HepG2 (cell line): ENCODE results near the gene FN1. TPM values are rescaled to one million over a fixed set of nuclear protein-coding genes. Genes with fewer than 3 reads are reported as not detected.

Experiments
- ARID5B ChIP-seq: IDR thresholded peaks from 2 replicates; pipeline ENCODE4 v1.4.0; 2020; ENCODE audit warnings: mild to moderate bottlenecking, missing genetic modification reagents
- DMAP1 ChIP-seq: IDR thresholded peaks from 2 replicates; pipeline ENCODE4 v1.6.1; 2016
- ESRRA ChIP-seq: sonication (generic); formaldehyde crosslinking; IDR thresholded peaks from 2 replicates; pipeline ENCODE4 v1.5.1; 2020; ENCODE audit warnings: mild to moderate bottlenecking, low read depth, missing genetic modification reagents
- NBN ChIP-seq: fragments of 450-650 bp; conservative IDR thresholded peaks from 2 replicates; pipeline ENCODE4 v1.6.1; 2017
- NPAS2 ChIP-seq: sonication (generic); formaldehyde crosslinking; IDR thresholded peaks from 2 replicates; pipeline ENCODE4 v1.8.0; 2022; ENCODE audit warnings: mild to moderate bottlenecking, missing genetic modification reagents, borderline replicate concordance
- RNF219 ChIP-seq: sonication (generic); formaldehyde crosslinking; IDR thresholded peaks from 2 replicates; pipeline ENCODE4 v1.5.0; 2020; ENCODE audit warnings: mild to moderate bottlenecking, missing genetic modification reagents
- SMYD3 ChIP-seq: sonication (generic); formaldehyde crosslinking; IDR thresholded peaks from 2 replicates; pipeline ENCODE4 v1.8.1; 2023; ENCODE audit warnings: mild to moderate bottlenecking, missing genetic modification reagents
- YY1 ChIP-seq: IDR thresholded peaks from 2 replicates; pipeline ENCODE4 v1.6.1; 2011; ENCODE audit warnings: low read length, low read depth, moderate library complexity, mild to moderate bottlenecking; ENCODE audit not compliant: insufficient read depth, insufficient replicate concordance
- ZFX ChIP-seq: sonication (generic); formaldehyde crosslinking; IDR thresholded peaks from 2 replicates; pipeline ENCODE4 v1.4.0; 2020; ENCODE audit warnings: mild to moderate bottlenecking, low read depth, missing genetic modification reagents, moderate library complexity
- ZNF563 ChIP-seq: sonication (generic); formaldehyde crosslinking; IDR thresholded peaks from 2 replicates; pipeline ENCODE4 v1.8.0; 2022; ENCODE audit warnings: mild to moderate bottlenecking, moderate library complexity, missing genetic modification reagents
- ZNF775 ChIP-seq: sonication (generic); formaldehyde crosslinking; IDR thresholded peaks from 2 replicates; pipeline ENCODE4 v1.4.0; 2020; ENCODE audit warnings: missing genetic modification reagents, mild to moderate bottlenecking, moderate library complexity, borderline replicate concordance
- ZNF879 ChIP-seq: sonication (generic); formaldehyde crosslinking; IDR thresholded peaks from 2 replicates; pipeline ENCODE4 v1.8.1; 2023; ENCODE audit warnings: missing genetic modification reagents
- polyA plus RNA-seq, 8 experiments: library from polyadenylated mRNA; depleted of rRNA in 3 of 8; stranded (reverse) in 7 of 8; unstranded in 1 of 8; fragments of >200 nt; fragmentation: Illumina TruSeq in 4 of 8; extraction: Trizol in 4 of 8; gene quantifications; 2 replicates each; pipeline versions ENCODE4 v1.2.1 to v1.2.3, GENCODE V29; 2011 to 2016; ENCODE audit warnings: low read depth in 4 of 8, missing spikeins in 1 of 8, mixed read lengths in 1 of 8; ENCODE audit not compliant: insufficient read depth in 1 of 8
- total RNA-seq, 5 experiments: library from RNA; depleted of rRNA; stranded (reverse); fragments of >200 nt; fragmentation: Illumina TruSeq; extraction: Trizol; gene quantifications; 2 replicates each; pipeline ENCODE4 v1.2.3, GENCODE V29; 2016; ENCODE audit warnings: low read depth in 1 of 5
- TF ChIP-seq, protein P1 (sequence below): IDR thresholded peaks from 2 replicates; pipeline ENCODE4 v1.6.1; 2012; ENCODE audit warnings: low read depth, low read length, improper control_type of control experiment
- TF ChIP-seq, protein P2 (sequence below): sonication (generic); formaldehyde crosslinking; IDR thresholded peaks from 2 replicates; pipeline ENCODE4 v1.4.0; 2020; ENCODE audit warnings: missing genetic modification reagents, borderline replicate concordance
- TF ChIP-seq, protein P3 (sequence below): IDR thresholded peaks from 2 replicates; pipeline ENCODE4 v1.6.1; 2016; ENCODE audit warnings: missing genetic modification reagents, missing compliant biosample characterization

FN1 gene
- total and polyA plus RNA-seq, 2 of the 13 experiments (the other 11 are each of a cell fraction or from before 2014, with no cell fraction given), result 1,847 to 6,471 TPM

- TF ChIP-seq DMAP1 (CRISPR knock-in tag) (no peak; the same call in 1 of the 2 replicates), ZNF563 (CRISPR knock-in tag) (no peak), ARID5B (CRISPR knock-in tag) (peak; percentile 89), NBN (no peak), ZNF879 (CRISPR knock-in tag) (no peak), ESRRA (CRISPR knock-in tag) (no peak), ZFX (CRISPR knock-in tag) (no peak), SMYD3 (CRISPR knock-in tag) (no peak), YY1 (no peak), ZNF775 (CRISPR knock-in tag) (peak; percentile 36; the same call in 1 of the 2 replicates), NPAS2 (CRISPR knock-in tag) (no peak), RNF219 (CRISPR knock-in tag) (no peak)
- TF ChIP-seq, protein P1, sequence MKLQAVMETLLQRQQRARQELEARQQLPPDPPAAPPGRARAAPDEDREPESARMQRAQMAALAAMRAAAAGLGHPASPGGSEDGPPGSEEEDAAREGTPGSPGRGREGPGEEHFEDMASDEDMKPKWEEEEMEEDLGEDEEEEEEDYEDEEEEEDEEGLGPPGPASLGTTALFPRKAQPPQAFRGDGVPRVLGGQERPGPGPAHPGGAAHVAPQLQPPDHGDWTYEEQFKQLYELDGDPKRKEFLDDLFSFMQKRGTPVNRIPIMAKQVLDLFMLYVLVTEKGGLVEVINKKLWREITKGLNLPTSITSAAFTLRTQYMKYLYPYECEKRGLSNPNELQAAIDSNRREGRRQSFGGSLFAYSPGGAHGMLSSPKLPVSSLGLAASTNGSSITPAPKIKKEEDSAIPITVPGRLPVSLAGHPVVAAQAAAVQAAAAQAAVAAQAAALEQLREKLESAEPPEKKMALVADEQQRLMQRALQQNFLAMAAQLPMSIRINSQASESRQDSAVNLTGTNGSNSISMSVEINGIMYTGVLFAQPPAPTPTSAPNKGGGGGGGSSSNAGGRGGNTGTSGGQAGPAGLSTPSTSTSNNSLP, result peak; percentile 64
- TF ChIP-seq, protein P2, sequence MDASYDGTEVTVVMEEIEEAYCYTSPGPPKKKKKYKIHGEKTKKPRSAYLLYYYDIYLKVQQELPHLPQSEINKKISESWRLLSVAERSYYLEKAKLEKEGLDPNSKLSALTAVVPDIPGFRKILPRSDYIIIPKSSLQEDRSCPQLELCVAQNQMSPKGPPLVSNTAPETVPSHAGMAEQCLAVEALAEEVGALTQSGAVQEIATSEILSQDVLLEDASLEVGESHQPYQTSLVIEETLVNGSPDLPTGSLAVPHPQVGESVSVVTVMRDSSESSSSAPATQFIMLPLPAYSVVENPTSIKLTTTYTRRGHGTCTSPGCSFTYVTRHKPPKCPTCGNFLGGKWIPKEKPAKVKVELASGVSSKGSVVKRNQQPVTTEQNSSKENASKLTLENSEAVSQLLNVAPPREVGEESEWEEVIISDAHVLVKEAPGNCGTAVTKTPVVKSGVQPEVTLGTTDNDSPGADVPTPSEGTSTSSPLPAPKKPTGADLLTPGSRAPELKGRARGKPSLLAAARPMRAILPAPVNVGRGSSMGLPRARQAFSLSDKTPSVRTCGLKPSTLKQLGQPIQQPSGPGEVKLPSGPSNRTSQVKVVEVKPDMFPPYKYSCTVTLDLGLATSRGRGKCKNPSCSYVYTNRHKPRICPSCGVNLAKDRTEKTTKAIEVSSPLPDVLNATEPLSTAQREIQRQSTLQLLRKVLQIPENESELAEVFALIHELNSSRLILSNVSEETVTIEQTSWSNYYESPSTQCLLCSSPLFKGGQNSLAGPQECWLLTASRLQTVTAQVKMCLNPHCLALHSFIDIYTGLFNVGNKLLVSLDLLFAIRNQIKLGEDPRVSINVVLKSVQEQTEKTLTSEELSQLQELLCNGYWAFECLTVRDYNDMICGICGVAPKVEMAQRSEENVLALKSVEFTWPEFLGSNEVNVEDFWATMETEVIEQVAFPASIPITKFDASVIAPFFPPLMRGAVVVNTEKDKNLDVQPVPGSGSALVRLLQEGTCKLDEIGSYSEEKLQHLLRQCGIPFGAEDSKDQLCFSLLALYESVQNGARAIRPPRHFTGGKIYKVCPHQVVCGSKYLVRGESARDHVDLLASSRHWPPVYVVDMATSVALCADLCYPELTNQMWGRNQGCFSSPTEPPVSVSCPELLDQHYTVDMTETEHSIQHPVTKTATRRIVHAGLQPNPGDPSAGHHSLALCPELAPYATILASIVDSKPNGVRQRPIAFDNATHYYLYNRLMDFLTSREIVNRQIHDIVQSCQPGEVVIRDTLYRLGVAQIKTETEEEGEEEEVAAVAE (CRISPR knock-in tag), result no peak
- TF ChIP-seq, protein P3, sequence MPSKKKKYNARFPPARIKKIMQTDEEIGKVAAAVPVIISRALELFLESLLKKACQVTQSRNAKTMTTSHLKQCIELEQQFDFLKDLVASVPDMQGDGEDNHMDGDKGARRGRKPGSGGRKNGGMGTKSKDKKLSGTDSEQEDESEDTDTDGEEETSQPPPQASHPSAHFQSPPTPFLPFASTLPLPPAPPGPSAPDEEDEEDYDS (CRISPR knock-in tag), result peak; percentile 19; the same call in 1 of the 2 replicates
Measured at GRCh38 chr2:215418064-215418963, 17.6 kb downstream of the FN1 start (continued).
